Astrocyte (in vitro differentiated cells and primary cell): ENCODE measurements around the gene SEMA3A. TPM values are rescaled to one million over a fixed set of nuclear protein-coding genes. Genes with fewer than 3 reads are reported as not detected.

ENCODE experiments used
- DNase-seq: peaks from one replicate; pipeline ENCODE4 v3.0.0-alpha.2; 2010; ENCODE audit warnings: low read depth
- FAIRE-seq: peaks from 2 replicates; lab custom pipeline; 2011; peaks lifted over from hg19 to GRCh38; lab: Jason Lieb, UNC
- H2AFZ ChIP-seq: 2 replicates; pipeline ENCODE4 v1.6.0; 2012; ENCODE audit warnings: low read depth, low read length, inconsistent platforms
- H3K27ac ChIP-seq: 2 replicates; pipeline ENCODE4 v1.5.1; 2011; ENCODE audit warnings: low read depth, low read length, inconsistent platforms
- H3K27me3 ChIP-seq: 2 replicates; pipeline ENCODE4 v1.6.0; 2011; ENCODE audit warnings: low read length, inconsistent platforms; ENCODE audit not compliant: insufficient read depth
- H3K36me3 ChIP-seq: 2 replicates; pipeline ENCODE4 v1.5.1; 2011; ENCODE audit warnings: low read length, inconsistent platforms; ENCODE audit not compliant: insufficient read depth
- H3K4me1 ChIP-seq: 2 replicates; pipeline ENCODE4 v1.5.1; 2011; ENCODE audit warnings: low read length, inconsistent platforms; ENCODE audit not compliant: insufficient read depth
- H3K4me2 ChIP-seq: 2 replicates; pipeline ENCODE4 v1.6.0; 2012; ENCODE audit warnings: low read length, inconsistent platforms
- H3K4me3 ChIP-seq: 2 replicates; pipeline ENCODE4 v1.5.1; 2011; ENCODE audit warnings: low read depth, mild to moderate bottlenecking, low read length, inconsistent platforms; ENCODE audit not compliant: insufficient read depth
- H3K79me2 ChIP-seq: 2 replicates; pipeline ENCODE4 v1.6.0; 2012; ENCODE audit warnings: mild to moderate bottlenecking, low read length, inconsistent platforms; ENCODE audit not compliant: insufficient read depth
- H3K9ac ChIP-seq: 2 replicates; pipeline ENCODE4 v1.6.0; 2012; ENCODE audit warnings: mild to moderate bottlenecking, low read length, inconsistent platforms
- H3K9me3 ChIP-seq: 2 replicates; pipeline ENCODE4 v1.5.1; 2012; ENCODE audit warnings: low read depth, mild to moderate bottlenecking, low read length, inconsistent platforms; ENCODE audit not compliant: insufficient read depth
- H4K20me1 ChIP-seq: 2 replicates; pipeline ENCODE4 v1.6.0; 2012; ENCODE audit warnings: low read length, inconsistent platforms; ENCODE audit not compliant: insufficient read depth
- H3K27ac Mint-ChIP-seq: one replicate; pipeline ENCODE4 v1.8.0; 2021; ENCODE audit warnings: mild to moderate bottlenecking, mixed read lengths; ENCODE audit not compliant: unreplicated experiment
- H3K27me3 Mint-ChIP-seq: one replicate; pipeline ENCODE4 v1.8.0; 2021; ENCODE audit warnings: low read depth, mixed read lengths; ENCODE audit not compliant: unreplicated experiment
- H3K36me3 Mint-ChIP-seq: one replicate; pipeline ENCODE4 v1.8.0; 2021; ENCODE audit warnings: low read depth, mixed read lengths; ENCODE audit not compliant: unreplicated experiment
- H3K4me1 Mint-ChIP-seq: one replicate; pipeline ENCODE4 v1.8.0; 2021; ENCODE audit warnings: low read depth, mixed read lengths; ENCODE audit not compliant: unreplicated experiment
- H3K4me3 Mint-ChIP-seq: one replicate; pipeline ENCODE4 v1.8.0; 2021; ENCODE audit warnings: mild to moderate bottlenecking, moderate library complexity, mixed read lengths; ENCODE audit not compliant: unreplicated experiment
- H3K9me3 Mint-ChIP-seq: one replicate; pipeline ENCODE4 v1.8.0; 2021; ENCODE audit warnings: mild to moderate bottlenecking, mixed read lengths; ENCODE audit not compliant: unreplicated experiment
- CTCF ChIP-seq: IDR thresholded peaks from 2 replicates; pipeline ENCODE4 v1.5.1; 2011; ENCODE audit warnings: low read depth, mild to moderate bottlenecking, inconsistent platforms, low read length, moderate library complexity; ENCODE audit not compliant: insufficient read depth
- EZH2 ChIP-seq: IDR thresholded peaks from 2 replicates; pipeline ENCODE4 v1.6.1; 2012; ENCODE audit warnings: mild to moderate bottlenecking, low read length, inconsistent platforms; ENCODE audit not compliant: insufficient read depth
- total RNA-seq: library from RNA; stranded (reverse); gene quantifications from 2 replicates; pipeline ENCODE4 v1.2.1, GENCODE V29; 2021

SEMA3A gene
- total RNA-seq, 1 donor from 2014 or later: 31.3 TPM

- TF ChIP-seq CTCF (no peak), EZH2 (no peak)
- no peak overlapping the region for H3K4me3 Mint-ChIP-seq
- no peak for FAIRE-seq
- Histone ChIP-seq H3K4me3 (no peak overlapping the region), H4K20me1 (no peaks in the 10 kb centered on the region), H2AFZ (no peak overlapping the region), H3K4me1 (no peaks in the 10 kb centered on the region), H3K27me3 (no peaks in the 10 kb centered on the region), H3K4me2 (no peak overlapping the region), H3K36me3 (no peaks in the 10 kb centered on the region), H3K9ac (no peak overlapping the region), H3K9me3 (no peaks in the 10 kb centered on the region), H3K79me2 (no peaks in the 10 kb centered on the region), H3K27ac (no peak overlapping the region)
- H3K4me1 Mint-ChIP-seq: no peaks in the 10 kb centered on the region
- no peak overlapping the region for H3K27ac Mint-ChIP-seq
- no peaks in the 10 kb centered on the region for H3K36me3 Mint-ChIP-seq
- no peaks in the 10 kb centered on the region for H3K27me3 Mint-ChIP-seq
- no peaks in the 10 kb centered on the region for H3K9me3 Mint-ChIP-seq
- DNase-seq: no peak
Measured at GRCh38 chr7:84102213-84102612, 92.4 kb downstream of the SEMA3A start.

GRCh38 chr7:84100866-84101265 is 93.7 kb downstream of the SEMA3A start:
- Mint-ChIP-seq H3K4me3 (no peak overlapping the region), H3K4me1 (no peaks in the 10 kb centered on the region), H3K9me3 (no peaks in the 10 kb centered on the region), H3K36me3 (no peaks in the 10 kb centered on the region), H3K27ac (no peak overlapping the region), H3K27me3 (no peaks in the 10 kb centered on the region)
- no peak overlapping the region for H2AFZ ChIP-seq
- H3K27me3 ChIP-seq: no peaks in the 10 kb centered on the region
- TF ChIP-seq EZH2 (no peak), CTCF (peak; percentile 25)
- FAIRE-seq (no peak), DNase-seq (no peak)
- no peaks in the 10 kb centered on the region for H3K4me1 ChIP-seq
- H3K9ac ChIP-seq: no peak overlapping the region
- no peaks in the 10 kb centered on the region for H3K79me2 ChIP-seq
- no peaks in the 10 kb centered on the region for H3K9me3 ChIP-seq
- H4K20me1 ChIP-seq: no peaks in the 10 kb centered on the region
- H3K36me3 ChIP-seq: no peaks in the 10 kb centered on the region
- no peak overlapping the region for H3K27ac ChIP-seq
- no peak overlapping the region for H3K4me3 ChIP-seq
- H3K4me2 ChIP-seq: no peak overlapping the region

GRCh38 chr7:84095971-84096370 is 98.6 kb downstream of the SEMA3A start:
- no peak overlapping the region for H2AFZ ChIP-seq
- no peaks in the 10 kb centered on the region for H3K27me3 ChIP-seq
- no peak overlapping the region for H3K27ac ChIP-seq
- no peaks in the 10 kb centered on the region for H3K79me2 ChIP-seq
- no peak overlapping the region for H3K27ac Mint-ChIP-seq
- no peaks in the 10 kb centered on the region for H3K36me3 Mint-ChIP-seq
- no peaks in the 10 kb centered on the region for H3K27me3 Mint-ChIP-seq
- no peaks in the 10 kb centered on the region for H3K36me3 ChIP-seq
- H3K9me3 Mint-ChIP-seq: no peaks in the 10 kb centered on the region
- H3K4me2 ChIP-seq: no peak overlapping the region
- no peak overlapping the region for H3K4me3 Mint-ChIP-seq
- H3K9ac ChIP-seq: no peak overlapping the region
- FAIRE-seq (no peak), DNase-seq (no peak)
- H3K4me1 Mint-ChIP-seq: peaks cover 3% of the 10 kb centered on the region
- H3K4me3 ChIP-seq: no peak overlapping the region
- TF ChIP-seq CTCF (no peak), EZH2 (no peak)
- H4K20me1 ChIP-seq: no peaks in the 10 kb centered on the region
- H3K9me3 ChIP-seq: no peaks in the 10 kb centered on the region
- no peaks in the 10 kb centered on the region for H3K4me1 ChIP-seq
